ENCODE data around the gene HMOX2. TPM values are rescaled to one million over a fixed set of nuclear protein-coding genes. Genes with fewer than 3 reads are reported as not detected.

HMOX2 gene
- total and polyA plus RNA-seq, 2 experiments from 2014 or later = 68.8 to 108 TPM

- 81% methylated on average over 5 of the region's 5 CpGs for WGBS (ENCODE audit: low lambda C conversion rate, missing lambda C conversion rate)
- Histone ChIP-seq H3K9me2 (replicated peaks; ENCODE audit: insufficient read depth) (no peaks in the 10 kb centered on the region), H3K4me3 (no peak overlapping the region), H3K36me3 (replicated peaks; ENCODE audit: insufficient read depth, low read depth) (no peaks in the 10 kb centered on the region), H3K27ac (no peak overlapping the region), H3K4me2 (no peak overlapping the region), H3K9me3 (ENCODE audit: low read depth) (no peaks in the 10 kb centered on the region), H3K4me1 (ENCODE audit: insufficient read depth) (no peaks in the 10 kb centered on the region), H3K27me3 (no peaks in the 10 kb centered on the region), H4K20me1 (ENCODE audit: insufficient read depth, poor library complexity, severe bottlenecking) (peaks cover 16% of the 10 kb centered on the region), H3K79me2 (peaks cover 56% of the 10 kb centered on the region), H2AFZ (no peak overlapping the region)
- TF ChIP-seq EZH2 (IDR thresholded peaks at IDR 0.05; ENCODE audit: borderline replicate concordance) (no peak), CTCF (IDR thresholded peaks at IDR 0.05; ENCODE audit: poor library complexity) (no peak), EZH2phosphoT487 (IDR thresholded peaks at IDR 0.05; ENCODE audit: low read depth, severe bottlenecking, unreplicated experiment) (no peak)
- DNase-seq (ENCODE audit: low spot score) = no peak
These were observed 39.5 kb downstream of the HMOX2 start for GRCh38 chr16:4515611-4516233.

- H3K9me3 ChIP-seq (ENCODE audit: low read depth) = no peaks in the 10 kb centered on the region
- peaks cover 3% of the 10 kb centered on the region for H3K4me1 ChIP-seq (ENCODE audit: insufficient read depth)
- peaks cover 56% of the 10 kb centered on the region for H3K79me2 ChIP-seq
These were observed 41.8 kb downstream of the HMOX2 start for GRCh38 chr16:4517812-4518680.

GRCh38 chr16:4519274-4520058, 43.3 kb downstream of the HMOX2 start:
- no peaks in the 10 kb centered on the region for H3K9me3 ChIP-seq (ENCODE audit: low read depth)
- H3K27me3 ChIP-seq = no peaks in the 10 kb centered on the region

More at GRCh38 chr16:4517812-4518680, 41.8 kb downstream of the HMOX2 start:
- Histone ChIP-seq H4K20me1 (ENCODE audit: insufficient read depth, poor library complexity, severe bottlenecking) (peaks cover 16% of the 10 kb centered on the region), H3K36me3 (replicated peaks; ENCODE audit: insufficient read depth, low read depth) (no peaks in the 10 kb centered on the region), H3K9me2 (replicated peaks; ENCODE audit: insufficient read depth) (no peaks in the 10 kb centered on the region), H2AFZ (no peak overlapping the region), H3K27me3 (no peaks in the 10 kb centered on the region), H3K4me2 (no peak overlapping the region), H3K4me3 (no peak overlapping the region), H3K27ac (no peak overlapping the region)
- peak; percentile 56 for DNase-seq (ENCODE audit: low spot score)
- 65% methylated on average over 12 of the region's 12 CpGs for WGBS (ENCODE audit: low lambda C conversion rate, missing lambda C conversion rate)
- TF ChIP-seq EZH2phosphoT487 (IDR thresholded peaks at IDR 0.05; ENCODE audit: low read depth, severe bottlenecking, unreplicated experiment) (no peak), CTCF (IDR thresholded peaks at IDR 0.05; ENCODE audit: poor library complexity) (peak; percentile 61)

More at GRCh38 chr16:4519274-4520058, 43.3 kb downstream of the HMOX2 start:
- H4K20me1 ChIP-seq (ENCODE audit: insufficient read depth, poor library complexity, severe bottlenecking) = peaks cover 15% of the 10 kb centered on the region
- no peak for DNase-seq (ENCODE audit: low spot score)
- no peak overlapping the region for H2AFZ ChIP-seq
- H3K4me3 ChIP-seq = no peak overlapping the region
- no peak overlapping the region for H3K4me2 ChIP-seq
- TF ChIP-seq EZH2 (IDR thresholded peaks at IDR 0.05; ENCODE audit: borderline replicate concordance) (no peak), EZH2phosphoT487 (IDR thresholded peaks at IDR 0.05; ENCODE audit: low read depth, severe bottlenecking, unreplicated experiment) (no peak), CTCF (IDR thresholded peaks at IDR 0.05; ENCODE audit: poor library complexity) (no peak)
- no peak overlapping the region for H3K27ac ChIP-seq
- H3K4me1 ChIP-seq (ENCODE audit: insufficient read depth) = peaks cover 8% of the 10 kb centered on the region
- H3K9me2 ChIP-seq (replicated peaks; ENCODE audit: insufficient read depth) = no peaks in the 10 kb centered on the region
- peaks cover 64% of the 10 kb centered on the region for H3K79me2 ChIP-seq
- WGBS (ENCODE audit: low lambda C conversion rate, missing lambda C conversion rate) = 86% methylated on average over 15 of the region's 15 CpGs
- no peaks in the 10 kb centered on the region for H3K36me3 ChIP-seq (replicated peaks; ENCODE audit: insufficient read depth, low read depth)
